SK-N-SH (cell line): ENCODE data around the gene CCDC185.

Experiments
- CHD2 ChIP-seq: fragments of 150-350 bp; IDR thresholded peaks from 2 replicates; pipeline ENCODE4 v1.6.1; 2018; ENCODE audit warnings: low read length; ENCODE audit not compliant: partially characterized antibody
- CTCF ChIP-seq: fragments of 200-600 bp; sonication (generic); IDR thresholded peaks from 2 replicates; pipeline ENCODE4 v1.6.1; 2017; ENCODE audit warnings: antibody characterized with exemption, mild to moderate bottlenecking, moderate library complexity
- RCOR1 ChIP-seq: fragments of 150-350 bp; IDR thresholded peaks from 2 replicates; pipeline ENCODE4 v1.6.1; 2017; ENCODE audit warnings: antibody characterized with exemption, low read length
- REST ChIP-seq: IDR thresholded peaks from 2 replicates; pipeline ENCODE4 v1.6.1; 2012; ENCODE audit warnings: mild to moderate bottlenecking, low read depth, low read length, moderate library complexity
- USF2 ChIP-seq: fragments of 150-350 bp; IDR thresholded peaks from 2 replicates; pipeline ENCODE4 v1.6.1; 2017; ENCODE audit warnings: antibody characterized with exemption, low read length, low read depth, borderline replicate concordance

- TF ChIP-seq CTCF (no peak), REST (no peak), RCOR1 (no peak), USF2 (no peak), CHD2 (no peak)
Observed at GRCh38 chr1:223403184-223403815, 10.1 kb downstream of the CCDC185 start.
